Keratinocyte (primary cell): ENCODE results near the gene ZGPAT.

ENCODE experiments used
- EZH2 ChIP-seq: IDR thresholded peaks from one replicate; pipeline ENCODE4 v1.6.1; 2012; ENCODE audit warnings: inconsistent platforms, mild to moderate bottlenecking, low read length, moderate library complexity
- TF ChIP-seq, protein P1 (sequence below), 3 experiments: IDR thresholded peaks in 1 of 3; conservative IDR thresholded peaks in 1 of 3; optimal IDR thresholded peaks in 1 of 3; 2 replicates in 2 of 3; 3 replicates in 1 of 3; pipeline versions ENCODE3 to v1.5.1; 2011; ENCODE audit warnings: low read length in 3 of 3, mild to moderate bottlenecking in 3 of 3, moderate library complexity in 2 of 3, control low read depth in 1 of 3, inconsistent platforms in 1 of 3; ENCODE audit not compliant: insufficient read depth in 2 of 3; ENCODE audit errors: extremely low read depth in 1 of 3

DNA sequence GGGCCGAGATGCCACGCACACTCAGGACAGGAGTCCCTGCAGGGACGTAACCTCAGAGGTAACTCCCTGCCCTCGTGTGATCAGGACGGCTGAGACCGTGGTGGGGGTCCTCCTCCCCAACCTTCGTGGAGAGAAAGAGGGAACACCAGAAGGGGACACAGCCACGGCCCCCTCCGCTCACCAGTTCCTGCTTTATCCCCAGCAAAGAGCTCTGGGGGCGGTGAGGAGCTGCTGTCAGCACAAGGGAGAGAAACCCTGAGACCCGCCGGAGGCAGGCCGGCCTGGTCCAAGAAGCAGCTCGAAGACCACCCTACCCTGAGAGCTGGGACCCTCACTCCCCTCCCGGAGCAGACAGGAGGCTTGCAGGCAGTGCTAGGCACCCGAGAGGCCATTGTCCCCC lies 76.1 kb downstream of the ZGPAT start:
- TF ChIP-seq, protein P1, sequence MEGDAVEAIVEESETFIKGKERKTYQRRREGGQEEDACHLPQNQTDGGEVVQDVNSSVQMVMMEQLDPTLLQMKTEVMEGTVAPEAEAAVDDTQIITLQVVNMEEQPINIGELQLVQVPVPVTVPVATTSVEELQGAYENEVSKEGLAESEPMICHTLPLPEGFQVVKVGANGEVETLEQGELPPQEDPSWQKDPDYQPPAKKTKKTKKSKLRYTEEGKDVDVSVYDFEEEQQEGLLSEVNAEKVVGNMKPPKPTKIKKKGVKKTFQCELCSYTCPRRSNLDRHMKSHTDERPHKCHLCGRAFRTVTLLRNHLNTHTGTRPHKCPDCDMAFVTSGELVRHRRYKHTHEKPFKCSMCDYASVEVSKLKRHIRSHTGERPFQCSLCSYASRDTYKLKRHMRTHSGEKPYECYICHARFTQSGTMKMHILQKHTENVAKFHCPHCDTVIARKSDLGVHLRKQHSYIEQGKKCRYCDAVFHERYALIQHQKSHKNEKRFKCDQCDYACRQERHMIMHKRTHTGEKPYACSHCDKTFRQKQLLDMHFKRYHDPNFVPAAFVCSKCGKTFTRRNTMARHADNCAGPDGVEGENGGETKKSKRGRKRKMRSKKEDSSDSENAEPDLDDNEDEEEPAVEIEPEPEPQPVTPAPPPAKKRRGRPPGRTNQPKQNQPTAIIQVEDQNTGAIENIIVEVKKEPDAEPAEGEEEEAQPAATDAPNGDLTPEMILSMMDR (optimal IDR thresholded peaks at IDR 0.05 in 1 of 3, IDR thresholded peaks at IDR 0.05 in 1 of 3, conservative IDR thresholded peaks at IDR 0.05 in 1 of 3; ENCODE audit: extremely low read depth in 1 of 3, insufficient read depth in 2 of 3, low read length in 3 of 3): no peak
- no peak for TF ChIP-seq EZH2
